ENCODE measurements around the gene AKAP6.

- TF ChIP-seq CTCF (IDR thresholded peaks at IDR 0.05; ENCODE audit: insufficient read depth, low read depth, low read length) (no peak), EZH2 (IDR thresholded peaks at IDR 0.05; ENCODE audit: insufficient read depth, low read length) (no peak)
Observed at GRCh38 chr14:32366986-32367385, 37.9 kb downstream of the AKAP6 start.
